Caki2 (cell line): ENCODE measurements around the gene ZDHHC3. TPM values are rescaled to one million over a fixed set of nuclear protein-coding genes. Genes with fewer than 3 reads are reported as not detected.

Experiments used
- DNase-seq: peaks from one replicate; pipeline ENCODE4 v3.0.0-alpha.2; 2015; ENCODE audit warnings: low read depth
- in situ Hi-C: cut with HindIII; loops from 2 replicates; pipeline ENCODE4 v1.10.0; 2016; ENCODE audit warnings: low sequenced_read_pairs, low pct_unique_long_range_greater_than_20kb, mixed read lengths
- total RNA-seq: library from RNA; depleted of rRNA; stranded (reverse); fragments of >200 nt; shearing (Covaris generic); gene quantifications from 2 replicates; pipeline ENCODE4 v1.2.3, GENCODE V29; 2014; ENCODE audit warnings: low replicate concordance; rRNA removed

Gene ZDHHC3
- total RNA-seq, result 56.6 and 76.1 TPM in 2 replicates

DNA sequence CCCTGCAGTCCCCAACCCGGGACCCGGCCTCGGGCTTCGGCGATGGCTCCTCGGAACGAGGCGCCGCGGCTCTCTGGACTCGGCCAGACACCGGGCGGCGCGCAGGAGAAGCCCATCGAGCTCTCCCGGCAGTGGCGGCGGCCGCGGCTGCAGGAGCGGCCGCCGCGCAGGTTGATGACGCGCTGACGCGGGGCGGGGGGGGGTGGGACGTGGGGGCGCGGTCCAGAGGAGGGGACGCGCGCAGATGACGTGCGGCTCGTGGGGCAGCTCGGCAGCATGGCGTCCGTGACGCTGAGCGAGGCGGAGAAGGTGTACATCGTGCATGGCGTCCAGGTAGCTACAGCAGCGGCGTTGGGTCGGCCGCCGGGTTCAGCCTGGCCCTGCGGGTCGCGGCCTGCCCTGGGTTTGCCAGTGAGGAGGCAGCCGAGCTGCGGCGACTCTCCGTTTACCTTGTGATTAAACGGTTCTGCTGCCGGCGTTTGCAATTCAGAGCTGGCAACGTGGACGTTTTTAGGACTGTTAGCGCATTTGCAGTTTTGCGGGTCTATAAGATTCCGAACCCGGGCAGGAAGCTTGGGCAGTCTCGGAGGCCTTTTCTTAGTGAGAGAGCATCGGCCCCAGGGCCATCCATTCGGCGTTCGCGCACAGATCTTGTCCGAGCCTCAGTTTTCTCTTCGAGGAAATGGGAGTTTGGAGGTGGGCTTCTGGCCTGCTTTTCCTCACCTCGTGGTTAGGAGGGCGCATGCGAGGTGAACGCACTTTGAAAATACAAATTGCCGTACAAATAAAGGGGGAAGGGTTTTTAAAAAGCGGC, at the start of gene ZDHHC3, which contains the start of gene EXOSC7:
Gene ZDHHC3, minus strand, starts transcription at position 173 of the 814 bp plus-strand sequence. CDS start 16,738 bp downstream, outside the sequence.
Gene EXOSC7, plus strand, starts transcription at position 243 of the 814 bp plus-strand sequence. Its CDS starts 34 bp downstream, at position 277.
- in situ Hi-C loops, result no loop called here

GRCh38 chr3:45024542-45025255, 48.7 kb upstream of the ZDHHC3 start:
- no peak for DNase-seq
- in situ Hi-C loops, result no loop called here

More for the DNA sequence above, at the start of gene ZDHHC3, which contains the start of gene EXOSC7:
- DNase-seq, result peak; percentile 62

DNA sequence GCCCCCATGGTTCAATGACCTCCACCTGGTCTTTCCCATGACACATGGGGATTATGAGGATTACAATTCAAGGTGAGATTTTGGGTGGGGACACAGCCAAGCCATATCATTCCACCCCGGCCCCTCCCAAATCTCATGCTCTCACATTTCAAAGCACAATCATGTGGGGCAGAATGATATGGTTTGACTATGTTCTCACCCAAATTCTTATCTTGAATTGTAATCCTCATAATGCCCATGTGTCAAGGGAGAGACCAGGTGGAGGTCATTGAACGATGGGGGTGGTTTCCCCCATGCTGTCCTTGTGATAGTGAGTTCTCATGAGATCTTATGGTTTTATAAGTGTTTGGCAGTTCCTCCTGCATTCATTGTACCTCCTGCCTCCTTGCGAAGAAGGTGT, 47.7 kb upstream of the ZDHHC3 start:
- no peak for DNase-seq
- in situ Hi-C loops, result no loop called here

GRCh38 chr3:45021524-45022297, 45.7 kb upstream of the ZDHHC3 start:
- no peak for DNase-seq
- in situ Hi-C loops, result no loop called here

DNA sequence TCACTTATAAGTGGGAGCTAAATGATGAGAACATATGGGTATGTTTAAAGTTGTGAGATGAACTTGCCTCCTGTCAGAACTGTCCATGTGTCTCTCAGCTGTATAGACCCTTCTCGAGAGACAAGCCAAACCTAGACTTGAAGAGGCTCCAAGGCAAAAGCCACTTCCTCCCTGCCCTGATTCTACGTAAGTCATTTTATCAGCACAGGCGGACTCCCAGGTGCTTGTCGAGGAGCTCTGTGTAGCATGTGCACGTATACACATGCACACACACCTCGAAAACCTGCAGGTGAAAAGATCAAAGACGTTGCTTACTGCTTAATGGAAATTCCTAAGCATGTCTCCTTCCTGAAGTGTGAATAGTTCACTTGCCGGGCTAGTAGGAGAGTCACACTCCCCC, 44.6 kb upstream of the ZDHHC3 start:
- DNase-seq, result no peak
- in situ Hi-C loops, result no loop called here

GRCh38 chr3:45017821-45018220, 41.8 kb upstream of the ZDHHC3 start:
- DNase-seq, result no peak
- in situ Hi-C loops, result no loop called here

- in situ Hi-C loops, result no loop called here
These were observed 40.9 kb upstream of the ZDHHC3 start for GRCh38 chr3:45016916-45017315.

DNA sequence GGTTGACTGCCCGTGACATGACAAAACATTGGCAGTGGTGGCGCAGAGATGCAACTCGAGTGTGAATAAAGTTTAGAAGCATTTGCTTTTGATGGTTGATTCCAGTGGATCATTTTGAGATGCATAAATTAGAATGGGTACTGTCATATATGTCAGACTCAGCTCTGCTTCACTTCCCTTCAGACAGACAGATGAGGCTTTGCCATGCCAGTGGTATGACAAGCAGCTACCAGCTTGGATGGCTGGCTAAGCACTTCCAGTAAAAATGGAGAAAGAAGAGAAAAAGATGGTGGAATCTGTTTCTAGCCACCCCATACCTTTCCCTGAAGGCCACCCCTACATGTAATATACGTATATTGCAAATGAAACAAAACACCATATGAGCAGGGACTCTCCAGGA, 36.6 kb upstream of the ZDHHC3 start:
- in situ Hi-C loops, result no loop called here
- DNase-seq, result no peak

More at GRCh38 chr3:45016916-45017315, 40.9 kb upstream of the ZDHHC3 start:
- no peak for DNase-seq

GRCh38 chr3:45011756-45012508, 36.0 kb upstream of the ZDHHC3 start:
- in situ Hi-C loops, result no loop called here
- DNase-seq, result peak; percentile 72

GRCh38 chr3:45010811-45011333, 34.9 kb upstream of the ZDHHC3 start:
- DNase-seq, result peak; percentile 74

DNA sequence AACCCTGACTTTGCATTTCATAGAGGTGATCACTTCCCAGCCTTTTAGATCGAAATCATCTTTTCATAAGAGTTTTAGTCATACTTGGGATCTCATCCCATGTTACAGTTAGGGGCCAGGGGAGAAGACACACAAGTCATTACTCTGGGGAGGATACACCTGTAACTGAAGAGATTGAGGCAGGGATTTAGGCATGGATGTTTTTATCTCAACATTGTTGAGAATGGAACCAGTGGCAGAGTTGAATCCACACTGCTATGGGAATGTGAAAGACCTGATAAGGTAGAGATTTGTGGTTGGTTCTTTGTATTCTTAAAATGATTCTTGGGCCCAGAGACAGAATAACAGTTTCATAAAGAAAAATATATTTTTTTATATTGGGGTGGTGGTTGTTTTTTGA, 33.9 kb upstream of the ZDHHC3 start:
- in situ Hi-C loops, result no loop called here
- DNase-seq, result no peak

More at GRCh38 chr3:45010811-45011333, 34.9 kb upstream of the ZDHHC3 start:
- in situ Hi-C loops, result no loop called here

- in situ Hi-C loops, result no loop called here
- no peak for DNase-seq
These were observed 32.1 kb upstream of the ZDHHC3 start for GRCh38 chr3:45008117-45008516.

GRCh38 chr3:45007091-45007490, 31.1 kb upstream of the ZDHHC3 start:
- no peak for DNase-seq
- in situ Hi-C loops, result no loop called here

- no peak for DNase-seq
- in situ Hi-C loops, result no loop called here
These were observed 27.9 kb upstream of the ZDHHC3 start for GRCh38 chr3:45003859-45004258.

DNA sequence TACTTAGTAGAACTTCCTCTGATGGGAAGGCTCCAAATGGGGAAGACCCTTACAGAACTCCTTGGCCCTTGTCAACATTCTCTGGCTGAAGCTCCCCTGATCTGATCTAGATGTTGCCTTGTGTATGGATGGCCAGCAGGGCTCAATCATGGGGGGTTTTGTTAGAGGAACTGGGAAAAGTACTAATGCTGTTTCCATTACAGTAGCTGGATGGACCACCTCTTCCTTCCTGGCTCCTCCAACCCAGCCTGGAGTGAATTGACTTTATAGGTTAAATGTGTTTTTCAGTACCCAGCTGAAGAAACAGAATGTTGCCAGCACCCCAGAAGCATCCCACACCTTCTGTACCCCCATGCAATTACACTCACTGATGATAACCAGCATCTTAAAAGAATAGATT, 27.4 kb upstream of the ZDHHC3 start:
- DNase-seq, result no peak
- in situ Hi-C loops, result no loop called here

DNA sequence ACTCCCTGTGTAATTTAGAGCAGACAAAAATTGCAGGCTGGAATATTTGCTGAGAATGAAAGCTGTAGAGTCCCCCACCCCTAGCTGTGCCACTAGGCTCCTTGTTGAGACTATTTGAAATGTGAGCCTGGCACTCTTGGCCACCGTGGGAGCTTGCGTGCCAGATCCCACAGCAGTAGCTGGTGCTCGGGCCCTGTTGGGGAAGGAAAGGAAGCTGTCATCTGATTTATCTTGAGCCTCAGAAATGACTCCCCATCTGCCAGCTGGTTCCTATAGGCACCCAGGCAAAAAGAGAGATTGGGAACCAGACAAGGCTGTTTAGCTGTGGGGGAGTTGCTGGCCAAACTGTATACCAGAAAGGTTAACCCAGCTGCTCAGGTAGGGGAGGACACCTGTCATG, 26.7 kb upstream of the ZDHHC3 start:
- DNase-seq, result no peak
- in situ Hi-C loops, result no loop called here

DNA sequence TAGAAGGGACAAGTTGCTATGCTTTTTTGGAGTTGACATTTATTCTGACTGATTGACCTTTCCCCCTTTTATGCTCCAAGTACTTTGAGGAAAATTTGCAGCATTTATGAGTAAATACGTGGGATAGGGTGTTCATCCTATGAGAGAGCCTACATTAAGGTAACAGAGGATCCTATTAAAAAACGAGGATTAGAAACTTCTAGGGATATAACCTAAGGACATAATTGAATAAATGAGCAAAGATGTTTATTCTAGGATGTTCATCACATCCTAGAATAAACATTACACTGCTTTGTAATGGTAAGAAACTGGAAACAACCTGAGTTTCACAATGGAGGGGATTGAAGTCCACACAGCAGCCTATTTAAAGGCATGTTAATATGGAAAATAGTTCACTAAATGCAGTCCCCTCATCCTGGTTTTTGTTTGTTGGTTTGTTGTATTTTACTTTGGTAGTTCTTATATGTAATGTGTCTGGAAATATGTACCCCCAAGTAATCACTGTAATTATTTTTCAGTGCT, 26.2 kb upstream of the ZDHHC3 start:
- in situ Hi-C loops, result no loop called here
- no peak for DNase-seq
